Mucosa of descending colon (tissue), 3 donors: ENCODE data around the gene DUSP8. TPM values are rescaled to one million over a fixed set of nuclear protein-coding genes. Genes with fewer than 3 reads are reported as not detected.

Experiments
- ATAC-seq: fragments of 200-7000 bp; cut with Tn5 transposase; one replicate; pipeline ENCODE4 v1.9.1; 2020; ENCODE audit warnings: mild to moderate bottlenecking, moderate library complexity
- DNase-seq, 3 donors: peaks; one replicate each; pipeline ENCODE4 v3.0.0-alpha.2; 2020
- H3K36me3 ChIP-seq: fragments of 200-600 bp; one replicate; pipeline ENCODE4 v1.8.0; 2021; ENCODE audit warnings: low read depth, mild to moderate bottlenecking
- H3K4me1 ChIP-seq: fragments of 200-600 bp; one replicate; pipeline ENCODE4 v1.8.0; 2021; ENCODE audit warnings: low read depth, mild to moderate bottlenecking
- H3K4me3 ChIP-seq: fragments of 200-600 bp; one replicate; pipeline ENCODE4 v1.8.0; 2021; ENCODE audit warnings: mild to moderate bottlenecking
- H3K9me3 ChIP-seq: fragments of 200-600 bp; one replicate; pipeline ENCODE4 v1.8.0; 2021; ENCODE audit warnings: mild to moderate bottlenecking
- CTCF ChIP-seq: fragments of 200-600 bp; IDR thresholded peaks from one replicate; pipeline ENCODE4 v1.8.0; 2022; ENCODE audit warnings: antibody characterized with exemption, mild to moderate bottlenecking
- intact Hi-C, 2 donors: fragments of 100-400 bp; cut with DNase I in 1 of 2; cut with micrococcal nuclease in 1 of 2; formaldehyde crosslinking; loops; one replicate each; pipeline versions ENCODE4 v1.11.0 to v1.11.1; 2022; cut with DNase I, micrococcal nuclease
- total RNA-seq, 3 donors: library from RNA; stranded (reverse); fragmentation: NEBNext Ultra II Directional in 2 of 3; extraction: Animal tissue kit (Norgen Biotek cat#: 25700) in 2 of 3; gene quantifications; one replicate each; pipeline versions ENCODE4 v1.2.1 to v1.2.4, GENCODE V29; 2021 to 2023
- donor health status: DM: no; HTN: no; CAD: no; lungs with moderate emphysema.
- donor health status: DM: no; HTN: no; CAD: no.
- donor health status: DM: no; HTN: yes; CAD: no.

Gene DUSP8
- total RNA-seq, 3 donors from 2014 or later: 28.2 to 31.7 (median 28.5) TPM

- no peak overlapping the region for H3K4me3 ChIP-seq
- H3K36me3 ChIP-seq: no peaks in the 10 kb centered on the region
- peaks cover 3% of the 10 kb centered on the region for H3K4me1 ChIP-seq
- ATAC-seq: no peak
- H3K9me3 ChIP-seq: no peaks in the 10 kb centered on the region
- no peak for TF ChIP-seq CTCF
- no peak for DNase-seq
- intact Hi-C loops: no loop called here
These were observed 40.5 kb downstream of the DUSP8 start for GRCh38 chr11:1531449-1532013.

GRCh38 chr11:1530686-1531448 is 41.2 kb downstream of the DUSP8 start:
- no peaks in the 10 kb centered on the region for H3K36me3 ChIP-seq
- intact Hi-C loops: no loop called here
- H3K4me1 ChIP-seq: peaks cover 3% of the 10 kb centered on the region
- H3K4me3 ChIP-seq: no peak overlapping the region
- ATAC-seq: no peak
- no peak for TF ChIP-seq CTCF
- no peak for DNase-seq
- H3K9me3 ChIP-seq: no peaks in the 10 kb centered on the region

DNA sequence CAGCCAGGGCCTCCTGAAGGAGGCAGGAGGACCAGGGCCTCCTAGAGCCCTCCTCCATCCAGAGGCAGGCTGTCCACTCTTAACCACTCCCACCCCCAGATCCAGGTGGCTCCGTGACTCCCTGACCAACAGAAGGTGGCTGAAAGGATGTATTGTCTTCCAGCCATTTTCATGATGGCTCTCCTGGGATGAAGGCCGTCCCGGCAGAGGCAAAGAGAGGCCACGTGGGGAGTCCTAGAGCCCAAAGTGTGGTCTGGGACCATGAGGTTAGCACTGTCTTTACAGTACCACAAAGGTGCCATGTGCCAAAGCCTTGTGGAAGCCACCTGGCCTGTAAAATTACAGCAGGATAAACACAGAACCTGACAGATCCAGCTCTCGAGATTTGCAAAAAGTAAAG is 42.3 kb downstream of the DUSP8 start:
- no peak for TF ChIP-seq CTCF
- H3K4me1 ChIP-seq: peaks cover 3% of the 10 kb centered on the region
- ATAC-seq: no peak
- H3K9me3 ChIP-seq: no peaks in the 10 kb centered on the region
- H3K4me3 ChIP-seq: no peak overlapping the region
- intact Hi-C loops: no loop called here
- H3K36me3 ChIP-seq: no peaks in the 10 kb centered on the region
- DNase-seq: no peak

DNA sequence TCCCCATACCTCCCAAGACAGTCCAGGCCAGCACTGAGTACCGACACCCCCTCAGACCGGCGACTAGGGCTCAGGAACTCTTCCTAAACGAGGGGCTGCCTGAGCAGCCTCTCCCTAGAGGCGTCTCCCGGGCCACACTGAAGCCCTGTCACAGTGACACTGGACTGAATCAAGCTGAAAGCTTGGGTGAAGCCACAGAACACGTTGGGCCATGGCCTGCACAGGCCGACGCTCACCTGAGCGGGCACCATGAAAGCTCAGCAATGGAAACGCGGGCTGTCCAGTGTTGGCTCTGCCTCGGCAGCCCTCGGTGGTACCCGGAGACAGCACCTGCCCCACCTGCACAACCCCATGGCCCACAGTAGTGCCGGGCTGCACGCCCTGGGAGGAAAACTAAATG is 42.8 kb downstream of the DUSP8 start:
- Histone ChIP-seq H3K4me3 (no peak overlapping the region), H3K4me1 (peaks cover 3% of the 10 kb centered on the region), H3K36me3 (no peaks in the 10 kb centered on the region), H3K9me3 (no peaks in the 10 kb centered on the region)
- intact Hi-C loops: no loop called here
- ATAC-seq (no peak), DNase-seq (no peak)
- no peak for TF ChIP-seq CTCF

DNA sequence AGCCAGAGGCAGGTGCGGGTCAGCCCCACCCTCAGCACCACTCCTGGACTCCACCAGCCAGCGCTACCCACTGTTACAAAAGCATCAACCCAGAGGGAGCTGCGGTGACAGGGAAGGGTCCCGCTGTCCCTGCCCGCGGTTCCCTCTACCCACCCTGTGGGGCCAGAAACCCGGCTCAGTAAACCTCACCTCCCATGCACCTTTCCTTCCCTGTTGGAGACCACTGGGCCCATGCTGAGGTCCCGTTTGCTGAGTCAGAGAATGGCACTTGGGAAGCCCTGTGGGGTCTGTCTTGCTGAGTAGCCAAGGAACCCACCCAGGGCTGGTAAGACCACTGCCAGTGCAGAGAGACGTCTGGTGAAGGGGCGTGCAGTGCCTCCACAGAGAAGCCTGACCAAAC is 43.4 kb downstream of the DUSP8 start:
- no peak for DNase-seq
- H3K9me3 ChIP-seq: no peaks in the 10 kb centered on the region
- no peak overlapping the region for H3K4me3 ChIP-seq
- intact Hi-C loops: no loop called here
- ATAC-seq: no peak
- no peak for TF ChIP-seq CTCF
- peaks cover 3% of the 10 kb centered on the region for H3K4me1 ChIP-seq
- no peaks in the 10 kb centered on the region for H3K36me3 ChIP-seq
